ENCODE results near the gene CPZ. TPM values are rescaled to one million over a fixed set of nuclear protein-coding genes. Genes with fewer than 3 reads are reported as not detected.

CPZ gene
- total and polyA plus RNA-seq, 2 donors (not counting 1 experiment from before 2014, with no cell fraction given): not detected

DNA sequence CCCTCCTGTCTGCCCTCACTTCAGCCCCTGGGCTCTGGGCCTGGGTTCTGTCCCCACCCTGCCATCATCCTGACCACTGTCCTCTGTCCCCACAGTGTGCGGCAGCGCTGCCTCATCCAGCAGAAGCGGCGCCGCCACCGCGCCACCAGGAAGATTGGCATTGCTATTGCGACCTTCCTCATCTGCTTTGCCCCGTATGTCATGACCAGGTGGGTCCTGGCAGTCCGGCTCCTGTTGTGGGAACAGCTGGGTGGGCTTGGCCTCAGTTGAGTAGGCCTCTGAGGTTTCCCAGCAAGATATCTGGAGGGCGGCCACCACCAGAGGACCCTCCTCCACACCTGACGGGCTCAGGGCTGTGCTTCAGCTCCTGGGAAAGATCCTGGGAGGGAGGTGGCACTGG is 10.1 kb upstream of the CPZ start:
- Mint-ChIP-seq H3K4me3 (no peak overlapping the region), H3K9me3 (ENCODE audit: insufficient read depth) (no peaks in the 10 kb centered on the region), H3K4me1 (no peaks in the 10 kb centered on the region), H3K27me3 (peaks cover 14% of the 10 kb centered on the region), H3K27ac (no peak overlapping the region)
- Histone ChIP-seq H3K27ac (ENCODE audit: low read length in 2 of 2) (no peak overlapping the region), H3K4me3 (ENCODE audit: control extremely low read depth in 1 of 5, extremely low read depth in 1 of 5, insufficient read depth in 1 of 5, low read depth in 2 of 5, low read length in 4 of 5) (no peak overlapping the region), H3K36me3 (replicated peaks in 1 of 2; ENCODE audit: control extremely low read depth in 1 of 2, control insufficient read depth in 1 of 2, extremely low read depth in 1 of 2, insufficient read depth in 2 of 2, low read length in 1 of 2) (no peaks in the 10 kb centered on the region), H3K4me2 (replicated peaks; ENCODE audit: low read depth, low read length, poor library complexity, severe bottlenecking) (no peak overlapping the region), H3K9ac (ENCODE audit: low read length) (no peak overlapping the region), H3K4me1 (ENCODE audit: control insufficient read depth in 2 of 2, insufficient read depth in 2 of 2, low read length in 2 of 2) (no peaks in the 10 kb centered on the region), H3K9me3 (ENCODE audit: control extremely low read depth in 1 of 3, control insufficient read depth in 2 of 3, insufficient read depth in 1 of 3, low read length in 2 of 3) (peaks cover 0 to 18% (median 0%) of the 10 kb centered on the region in 3 donors), H3K79me2 (ENCODE audit: control insufficient read depth, insufficient read depth, low read length) (no peaks in the 10 kb centered on the region), H3K27me3 (replicated peaks in 1 of 4; ENCODE audit: control extremely low read depth in 1 of 4, control insufficient read depth in 3 of 4, insufficient read depth in 4 of 4, low read length in 3 of 4) (peaks cover 0 to 3% (median 0%) of the 10 kb centered on the region in 4 experiments), H2AFZ (ENCODE audit: insufficient read depth, low read depth, low read length, poor library complexity, severe bottlenecking) (no peak overlapping the region), H4K20me1 (ENCODE audit: control insufficient read depth, insufficient read depth, low read length, poor library complexity, severe bottlenecking) (no peaks in the 10 kb centered on the region)
- intact Hi-C loops (cut with micrococcal nuclease): no loop called here
- TF ChIP-seq EZH2 (IDR thresholded peaks at IDR 0.05; ENCODE audit: borderline replicate concordance, insufficient read depth, low read depth, low read length, poor library complexity, severe bottlenecking): no peak
- no peak for TF ChIP-seq CTCF (IDR thresholded peaks at IDR 0.05)
- DNase-seq: no peak
- POLR2A ChIA-PET: no interaction called here
- CTCF ChIA-PET: no interaction called here
- 94% methylated on average over 11 of the region's 12 CpGs for WGBS (ENCODE audit: insufficient coverage)
- no peak for ATAC-seq (ENCODE audit: low read depth)

- CTCF ChIA-PET: no interaction called here
- H3K27ac ChIP-seq (ENCODE audit: low read length in 2 of 2): no peak overlapping the region
- no peaks in the 10 kb centered on the region for H3K79me2 ChIP-seq (ENCODE audit: control insufficient read depth, insufficient read depth, low read length)
- H3K27me3 ChIP-seq (replicated peaks in 1 of 4; ENCODE audit: control extremely low read depth in 1 of 4, control insufficient read depth in 3 of 4, insufficient read depth in 4 of 4, low read length in 3 of 4): peaks cover 0 to 3% (median 0%) of the 10 kb centered on the region in 4 experiments
- H3K4me1 ChIP-seq (ENCODE audit: control insufficient read depth in 2 of 2, insufficient read depth in 2 of 2, low read length in 2 of 2): no peaks in the 10 kb centered on the region
- Mint-ChIP-seq H3K27me3 (peaks cover 10% of the 10 kb centered on the region), H3K4me1 (no peaks in the 10 kb centered on the region), H3K9me3 (ENCODE audit: insufficient read depth) (no peaks in the 10 kb centered on the region), H3K27ac (no peak overlapping the region), H3K4me3 (no peak overlapping the region)
- intact Hi-C loops (cut with micrococcal nuclease): no loop called here
- peaks cover 0 to 18% (median 0%) of the 10 kb centered on the region in 3 donors for H3K9me3 ChIP-seq (ENCODE audit: control extremely low read depth in 1 of 3, control insufficient read depth in 2 of 3, insufficient read depth in 1 of 3, low read length in 2 of 3)
- no peaks in the 10 kb centered on the region for H3K36me3 ChIP-seq (replicated peaks in 1 of 2; ENCODE audit: control extremely low read depth in 1 of 2, control insufficient read depth in 1 of 2, extremely low read depth in 1 of 2, insufficient read depth in 2 of 2, low read length in 1 of 2)
- DNase-seq (no peak), ATAC-seq (ENCODE audit: low read depth) (no peak)
- H2AFZ ChIP-seq (ENCODE audit: insufficient read depth, low read depth, low read length, poor library complexity, severe bottlenecking): no peak overlapping the region
- no peaks in the 10 kb centered on the region for H4K20me1 ChIP-seq (ENCODE audit: control insufficient read depth, insufficient read depth, low read length, poor library complexity, severe bottlenecking)
- 69% methylated on average over 6 of the region's 9 CpGs for WGBS (ENCODE audit: insufficient coverage)
- POLR2A ChIA-PET: no interaction called here
- no peak overlapping the region for H3K4me2 ChIP-seq (replicated peaks; ENCODE audit: low read depth, low read length, poor library complexity, severe bottlenecking)
- H3K9ac ChIP-seq (ENCODE audit: low read length): no peak overlapping the region
- no peak for TF ChIP-seq EZH2 (IDR thresholded peaks at IDR 0.05; ENCODE audit: borderline replicate concordance, insufficient read depth, low read depth, low read length, poor library complexity, severe bottlenecking)
- TF ChIP-seq CTCF (IDR thresholded peaks at IDR 0.05): no peak
- H3K4me3 ChIP-seq (ENCODE audit: control extremely low read depth in 1 of 5, extremely low read depth in 1 of 5, insufficient read depth in 1 of 5, low read depth in 2 of 5, low read length in 4 of 5): no peak overlapping the region
Measured at GRCh38 chr4:8582941-8583654, 9.5 kb upstream of the CPZ start.
